ENCODE measurements around the gene SPATA46.

The SPATA46 gene

DNA sequence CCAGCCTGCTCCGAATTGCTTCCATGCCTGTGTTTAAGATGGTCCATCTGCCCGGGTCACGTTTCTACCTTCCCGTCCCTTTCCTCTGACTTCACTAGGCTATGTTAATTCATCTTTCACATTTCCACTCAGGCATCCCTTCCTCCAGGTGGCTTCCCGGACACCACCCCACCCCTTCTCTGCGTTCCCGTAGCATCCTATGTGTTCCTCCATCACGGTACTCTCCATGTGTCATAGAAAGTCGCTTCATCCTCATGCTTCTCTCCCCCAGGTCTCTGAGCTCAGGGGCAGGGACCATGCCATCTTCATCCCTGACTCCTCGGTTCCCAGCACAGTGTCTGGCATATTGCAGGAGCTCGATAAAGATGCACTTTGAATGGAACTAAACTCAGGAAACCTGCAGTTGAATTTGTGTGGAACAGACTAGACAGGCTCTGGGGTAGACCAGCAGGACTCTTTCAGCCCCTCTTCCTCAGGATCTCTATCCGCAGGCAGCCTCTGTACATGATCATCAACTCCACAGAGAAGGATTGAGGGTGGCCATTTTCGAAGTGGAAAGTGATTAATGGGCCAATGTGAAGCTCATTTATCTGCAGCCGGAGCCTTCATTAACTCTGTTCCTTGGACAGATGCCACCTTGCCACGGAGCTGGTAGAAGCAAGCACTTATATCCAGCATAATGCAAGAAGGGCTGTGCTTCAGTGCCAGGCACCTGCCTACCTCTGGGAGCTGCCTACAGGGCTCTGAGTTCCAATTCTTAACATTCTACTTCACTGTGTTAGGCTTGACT, 13.9 kb upstream of the SPATA46 start:
- no peak for DNase-seq

- no peak for DNase-seq
Observed at GRCh38 chr1:162389971-162390370, 13.3 kb upstream of the SPATA46 start.

DNA sequence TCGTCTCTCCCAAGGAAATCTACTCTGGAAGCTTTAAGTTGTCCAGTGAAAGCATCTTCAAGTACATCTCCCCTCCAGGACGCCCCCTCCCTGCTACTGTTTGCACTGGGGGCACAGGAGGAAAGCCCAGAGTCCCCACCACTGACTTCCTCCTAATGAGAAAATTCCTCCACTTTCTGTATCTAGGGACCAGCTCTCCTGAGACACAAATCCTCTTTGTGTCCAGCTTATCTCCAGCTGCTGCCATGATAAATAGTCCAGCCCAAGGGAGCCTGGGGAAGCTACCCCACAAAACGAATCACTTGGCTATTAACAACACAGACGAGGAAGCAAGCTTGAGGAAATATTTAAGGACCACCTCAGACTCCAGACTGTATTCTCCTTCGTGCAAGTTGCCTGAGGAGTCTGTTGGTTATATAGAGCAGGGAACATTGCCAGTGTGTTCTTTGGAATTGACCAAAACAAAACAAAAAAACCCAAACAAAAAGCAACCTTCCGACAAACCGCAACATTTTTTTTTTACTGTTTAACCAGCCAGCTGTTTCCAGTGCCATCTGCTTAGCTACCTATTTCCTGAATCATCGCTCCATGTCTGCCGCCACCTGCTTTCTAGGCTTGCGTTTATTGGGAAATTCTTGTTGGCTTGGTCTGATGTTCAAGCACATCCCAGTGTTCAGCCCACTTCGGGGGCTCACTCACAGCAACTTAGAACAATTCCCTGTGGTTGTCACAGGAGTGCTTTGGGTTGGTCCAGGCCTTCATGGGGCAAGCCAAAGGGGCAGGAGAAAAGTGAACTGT, 12.6 kb upstream of the SPATA46 start:
- no peak for DNase-seq

GRCh38 chr1:162388615-162389014, 12.0 kb upstream of the SPATA46 start:
- no peak for DNase-seq

GRCh38 chr1:162388083-162388594, 11.5 kb upstream of the SPATA46 start:
- no peak for DNase-seq

GRCh38 chr1:162387226-162388082, 10.8 kb upstream of the SPATA46 start:
- no peak for DNase-seq

- DNase-seq, result no peak
Observed at GRCh38 chr1:162386292-162387225, 9.9 kb upstream of the SPATA46 start.

GRCh38 chr1:162385702-162386101, 9.0 kb upstream of the SPATA46 start:
- no peak for DNase-seq

- DNase-seq, result no peak
Observed at GRCh38 chr1:162385280-162385623, 8.6 kb upstream of the SPATA46 start.

DNA sequence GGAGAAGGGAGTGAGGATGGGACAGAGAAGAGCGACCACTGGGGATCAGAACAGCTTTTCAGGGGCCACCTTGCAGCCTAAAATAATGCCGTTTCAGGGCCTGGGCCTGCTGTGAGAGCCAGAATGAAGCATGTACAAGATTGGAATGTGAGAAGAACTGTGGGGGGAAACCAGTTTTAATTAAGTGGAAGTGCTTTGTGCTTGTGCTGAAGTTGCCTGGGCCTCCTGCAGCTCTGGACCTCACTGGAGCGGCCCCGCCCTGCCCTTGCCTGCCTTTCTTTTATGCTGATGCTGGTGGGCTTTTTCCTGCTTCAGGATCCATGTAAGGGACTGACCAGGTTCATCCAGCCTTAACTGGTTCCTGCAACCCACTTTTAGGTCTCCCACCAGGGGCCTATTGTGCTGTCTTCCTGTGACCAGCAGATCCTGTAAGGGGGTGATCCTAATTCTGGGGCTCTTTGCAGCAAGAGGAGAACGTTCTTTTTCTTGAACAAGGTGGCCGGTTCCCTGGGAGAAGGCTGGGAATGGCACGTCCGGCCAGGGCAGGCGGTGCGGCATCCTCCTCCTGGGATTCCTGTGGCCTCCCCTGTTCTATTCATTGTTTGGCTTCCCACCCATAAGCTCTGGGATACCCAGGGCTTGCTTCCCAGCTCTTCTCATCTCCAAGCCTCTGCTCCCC, 8.1 kb upstream of the SPATA46 start:
- no peak for DNase-seq

DNA sequence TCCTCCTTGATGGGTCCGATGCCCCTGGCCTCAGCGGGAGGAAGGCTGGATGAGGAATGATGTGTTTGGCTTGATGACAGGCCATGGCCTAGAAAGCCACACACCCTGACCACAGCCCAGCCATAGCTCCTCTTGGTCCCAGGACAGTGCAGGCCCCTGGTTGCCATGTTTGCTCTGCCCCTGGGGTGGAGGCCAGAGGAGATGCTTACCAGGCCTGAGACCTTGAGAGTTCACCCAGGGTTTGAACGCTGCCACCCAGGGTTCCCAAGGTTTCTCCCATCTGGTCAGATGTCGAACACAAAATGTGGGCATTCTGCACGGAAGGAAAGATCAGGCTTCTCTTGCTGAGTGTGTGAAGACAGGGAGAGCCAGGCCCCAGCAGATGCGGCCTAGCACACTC, 7.5 kb upstream of the SPATA46 start:
- no peak for DNase-seq

GRCh38 chr1:162383516-162383915, 6.9 kb upstream of the SPATA46 start:
- DNase-seq, result no peak

GRCh38 chr1:162383091-162383490, 6.4 kb upstream of the SPATA46 start:
- no peak for DNase-seq

DNA sequence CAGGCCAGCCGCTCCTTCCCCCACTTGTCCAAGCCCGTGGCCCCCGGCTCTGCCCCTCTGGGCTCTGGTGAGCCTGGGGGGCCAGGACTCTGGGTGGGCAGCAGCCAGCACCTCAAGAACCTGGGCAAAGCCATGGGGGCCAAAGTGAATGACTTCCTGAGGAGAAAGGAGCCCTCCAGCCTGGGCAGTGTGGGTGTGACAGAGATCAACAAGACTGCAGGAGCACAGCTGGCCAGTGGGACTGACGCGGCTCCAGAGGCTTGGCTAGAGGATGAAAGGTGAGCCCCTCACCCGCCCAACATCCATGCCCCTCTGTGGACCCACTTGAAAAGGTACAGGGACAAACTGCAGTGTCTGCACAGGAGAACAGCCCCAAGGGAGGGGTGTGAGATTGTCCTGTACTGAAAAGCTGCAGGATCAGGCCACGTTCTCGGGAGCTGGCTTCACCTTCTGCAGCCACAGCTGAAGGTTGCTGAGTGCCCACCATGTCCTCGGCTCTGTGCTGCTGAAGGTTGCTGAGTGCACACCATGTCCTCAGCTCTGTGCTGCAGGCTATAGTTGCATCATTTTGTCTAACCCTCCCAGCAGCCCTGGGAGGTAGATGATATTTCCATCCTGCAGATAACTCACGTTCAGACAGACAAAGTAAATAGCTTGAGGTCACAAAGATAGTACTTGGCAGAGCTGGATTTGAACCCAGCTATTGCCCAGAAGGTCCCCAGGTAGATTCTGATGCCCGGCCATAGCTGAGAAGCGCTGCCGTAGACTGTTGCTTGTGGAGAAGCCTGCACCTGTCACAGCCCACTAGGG, 5.5 kb upstream of the SPATA46 start:
- DNase-seq, result no peak

DNA sequence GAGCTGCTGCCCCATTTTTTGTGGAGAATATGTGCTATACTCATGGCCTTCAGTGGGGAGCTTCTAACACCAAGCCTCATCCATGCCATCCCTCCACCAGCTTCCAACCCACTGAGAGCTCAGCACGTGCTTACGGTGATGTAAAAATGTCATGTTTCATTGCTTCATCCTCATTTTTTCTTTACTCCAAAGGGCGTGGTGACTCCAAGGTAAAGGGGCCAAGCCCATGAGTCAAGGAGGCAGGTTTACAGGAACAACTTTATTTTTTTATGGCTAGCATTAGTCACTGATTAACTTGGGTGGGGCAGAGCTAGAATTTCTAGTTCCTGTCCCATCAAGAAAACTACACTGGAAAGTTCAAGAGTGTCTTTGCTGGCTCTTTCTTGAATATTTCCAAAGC, 4.7 kb upstream of the SPATA46 start, which contains the start of gene C1orf226:
C1orf226 (plus strand) TSS at position 346 of the 400 bp plus-strand sequence. CDS start 174 bp downstream, outside the sequence.
- DNase-seq, result no peak

- no peak for DNase-seq
Observed at GRCh38 chr1:162380061-162380846, 3.6 kb upstream of the SPATA46 start.

DNA sequence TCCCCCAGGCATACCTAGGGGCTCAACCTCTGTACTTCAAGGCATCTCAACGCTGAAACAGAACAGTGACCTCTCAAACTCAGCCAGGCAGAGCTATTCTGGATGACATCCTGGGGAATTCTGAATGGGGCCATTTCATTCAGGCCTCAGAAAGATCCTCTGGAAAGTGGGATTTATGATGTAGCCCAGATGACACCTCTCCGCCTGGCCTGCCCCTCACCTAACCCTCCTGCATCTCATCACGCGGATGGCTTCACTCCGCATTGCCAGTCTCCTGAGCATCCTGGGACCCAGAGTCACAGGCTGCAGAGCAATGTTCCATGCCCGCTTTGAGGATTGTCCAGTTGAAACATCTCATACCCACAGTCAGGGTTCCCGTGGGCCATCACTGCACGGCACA, 1.2 kb downstream of the SPATA46 start:
- DNase-seq, result no peak

- no peak for DNase-seq
Observed at GRCh38 chr1:162374406-162374805, 2.2 kb downstream of the SPATA46 start.

- no peak for DNase-seq
Observed at GRCh38 chr1:162373541-162374260, 3.0 kb downstream of the SPATA46 start.

Data from NCI-H1930 (cell line).